SIG-M5 treated with dmso at 0.1 percent for 504 hours (cell line): ENCODE results near the gene ATP11C.
"Not testable (repeated sequence)": the region's sequence is repeated elsewhere in the genome, so short reads cannot be mapped to it uniquely, and the experiment has no call there.

ENCODE experiments used
- DNase-seq: peaks from one replicate; lab custom pipeline; 2025; ENCODE audit not compliant: unreplicated experiment; lab: John Stamatoyannopoulos, UW

Gene ATP11C

GRCh38 chrX:139864640-139865039 lies 68.2 kb downstream of the ATP11C start:
- DNase-seq, result no peak

- DNase-seq, result no peak
Measured at GRCh38 chrX:139862208-139862607, 70.6 kb downstream of the ATP11C start.

- DNase-seq, result not testable (repeated sequence)
Measured at GRCh38 chrX:139856826-139857225, 76.0 kb downstream of the ATP11C start.

- DNase-seq, result no peak
Measured at GRCh38 chrX:139851730-139852129, 81.1 kb downstream of the ATP11C start.

- no peak for DNase-seq
Measured at GRCh38 chrX:139850968-139851367, 81.9 kb downstream of the ATP11C start.

GRCh38 chrX:139844884-139845283 lies 88.0 kb downstream of the ATP11C start:
- DNase-seq, result no peak

GRCh38 chrX:139844163-139844562 lies 88.7 kb downstream of the ATP11C start:
- no peak for DNase-seq

GRCh38 chrX:139842326-139843185 lies 90.3 kb downstream of the ATP11C start:
- DNase-seq, result no peak

- DNase-seq, result not testable (repeated sequence)
Measured at GRCh38 chrX:139836335-139836734, 96.5 kb downstream of the ATP11C start.

- no peak for DNase-seq
Measured at GRCh38 chrX:139834879-139835278, 98.0 kb downstream of the ATP11C start.

GRCh38 chrX:139832718-139833309 lies 100.0 kb downstream of the ATP11C start:
- DNase-seq, result no peak

- peak; percentile 15 for DNase-seq
Measured at GRCh38 chrX:139831675-139832456, 101.0 kb downstream of the ATP11C start.

- no peak for DNase-seq
Measured at GRCh38 chrX:139831017-139831416, 101.8 kb downstream of the ATP11C start.

GRCh38 chrX:139828830-139829229 lies 104.0 kb downstream of the ATP11C start:
- no peak for DNase-seq

- DNase-seq, result no peak
Measured at GRCh38 chrX:139828033-139828432, 104.8 kb downstream of the ATP11C start.

- no peak for DNase-seq
Measured at GRCh38 chrX:139826065-139827044, 106.5 kb downstream of the ATP11C start.

- no peak for DNase-seq
Measured at GRCh38 chrX:139825618-139826017, 107.2 kb downstream of the ATP11C start.

GRCh38 chrX:139823806-139824205 lies 109.0 kb downstream of the ATP11C start:
- DNase-seq, result no peak

- no peak for DNase-seq
Measured at GRCh38 chrX:139820358-139820984, 112.4 kb downstream of the ATP11C start.

GRCh38 chrX:139816204-139816603 lies 116.6 kb downstream of the ATP11C start:
- DNase-seq, result no peak
